Ovary (tissue), 9 donors: ENCODE results near the gene SLAMF9. TPM values are rescaled to one million over a fixed set of nuclear protein-coding genes. Genes with fewer than 3 reads are reported as not detected.

Source experiments
- DNase-seq, 5 donors: peaks; one replicate each; pipeline ENCODE4 v3.0.0-alpha.2; 2019 to 2020
- H3K27ac ChIP-seq, 2 donors: fragments of 200-600 bp; one replicate each; pipeline versions ENCODE4 v1.5.1 to v1.8.0; 2019 to 2022
- H3K27me3 ChIP-seq: fragments of 200-600 bp; one replicate; pipeline ENCODE4 v1.8.0; 2022
- H3K36me3 ChIP-seq: fragments of 200-600 bp; sonication (generic); one replicate; pipeline ENCODE4 v1.5.1; 2019
- H3K4me1 ChIP-seq: one replicate; pipeline ENCODE4 v1.8.1; 2013; ENCODE audit warnings: mild to moderate bottlenecking, moderate library complexity; ENCODE audit not compliant: insufficient read depth
- H3K4me3 ChIP-seq: fragments of 200-600 bp; sonication (generic); one replicate; pipeline ENCODE4 v1.5.1; 2017
- H3K9me3 ChIP-seq, 2 donors: fragments of 200-600 bp in 1 of 2; sonication (generic) in 1 of 2; one replicate each; pipeline versions ENCODE4 v1.5.1 to v1.8.1; 2013 to 2019; ENCODE audit warnings: mild to moderate bottlenecking in 1 of 2, moderate library complexity in 1 of 2
- EP300 ChIP-seq: sonication (generic); formaldehyde crosslinking; IDR thresholded peaks from one replicate; pipeline ENCODE4 v1.6.1; 2017; ENCODE audit warnings: antibody characterized with exemption
- POLR2A ChIP-seq: fragments of 450-650 bp; IDR thresholded peaks from one replicate; pipeline ENCODE4 v1.6.1; 2017; ENCODE audit warnings: antibody characterized with exemption, mild to moderate bottlenecking, moderate library complexity
- WGBS, 3 donors: extraction: QIAGEN DNeasy Blood & Tissue Kit in 1 of 3; methylation state at CpG; one replicate each; pipeline versions ENCODE4 v1.1.5 to v1.1.7; 2013 to 2017; 5-methylcytosine and 5-hydroxymethylcytosine counted together
- intact Hi-C, 4 donors: fragments of 100-400 bp; cut with DNase I; formaldehyde crosslinking; loops; one replicate each; pipeline versions ENCODE4 v1.11.0 to v1.15.1; 2022 to 2023
- polyA plus RNA-seq, 2 donors: library from polyadenylated mRNA; stranded (reverse); fragments of 200-250 nt in 1 of 2; fragments of 350-450 nt in 1 of 2; fragmentation: Illumina TruSeq in 1 of 2; extraction: RNeasy Lipid Tissue Mini Kit (QIAGEN cat#74804) in 1 of 2; gene quantifications; one replicate each; pipeline ENCODE4 v1.2.3, GENCODE V29; 2013 to 2014
- total RNA-seq, 7 donors: library from RNA; depleted of rRNA in 2 of 7; stranded (reverse); fragments of >200 nt in 2 of 7; fragmentation: NEBNext Ultra II Directional in 3 of 7; extraction: Animal tissue kit (Norgen Biotek cat#: 25700) in 3 of 7; gene quantifications; one replicate each; pipeline versions ENCODE4 v1.1.0 to v1.2.4, GENCODE V29; 2016 to 2023
- TF ChIP-seq, protein P1 (sequence below), 3 donors: fragments of 450-650 bp in 2 of 3; fragments of 200-600 bp in 1 of 3; IDR thresholded peaks; one replicate each; pipeline versions ENCODE4 v1.5.1 to v1.8.0; 2016 to 2022; ENCODE audit warnings: antibody characterized with exemption in 3 of 3, mild to moderate bottlenecking in 1 of 3
- donor health status: DM: no; HTN: no; CAD: no; lungs with moderate emphysema.
- donor health status: DM: no; HTN: no; CAD: no.
- donor health status: Bipolar disorder and iron deficiency.
- donor health status: DM: yes; HTN: yes; CAD: no.
- donor health status: DM: no; HTN: no; CAD: no.
- donor health status: DM: yes; HTN: yes; CAD: no.

Gene SLAMF9
- total and polyA plus RNA-seq, 9 donors: not detected

DNA sequence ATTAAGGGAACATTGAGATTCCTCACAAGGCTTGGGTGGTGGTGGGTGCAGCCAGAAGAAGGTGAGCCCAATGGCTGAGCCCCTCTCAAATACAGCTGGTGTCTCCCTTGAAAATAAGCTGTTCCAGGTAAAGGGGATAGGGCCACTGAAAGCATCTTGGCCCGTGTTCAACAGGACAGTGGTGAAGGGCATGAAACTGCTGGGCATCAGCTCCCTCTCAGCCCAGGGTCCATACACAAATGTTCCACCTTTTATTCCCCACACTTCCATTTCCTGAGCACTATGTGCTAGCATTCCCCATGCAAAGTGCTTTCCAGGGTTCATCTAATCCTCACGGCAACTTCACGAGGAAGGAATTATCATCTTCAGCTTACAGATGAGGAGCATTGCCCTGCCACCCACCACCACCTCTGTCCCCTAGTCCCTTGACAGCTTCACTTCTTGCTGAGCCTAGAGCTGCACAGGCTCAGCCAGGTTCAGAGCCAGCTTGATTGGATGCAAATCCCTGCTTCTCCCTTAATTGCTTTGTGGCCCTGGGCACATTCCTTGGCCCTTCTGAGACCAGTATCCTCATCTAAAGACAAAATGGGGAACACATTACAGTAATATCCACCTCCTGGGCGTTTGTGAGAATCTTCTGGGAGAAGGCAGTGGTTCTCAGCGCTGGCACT, 38.3 kb downstream of the SLAMF9 start:
- WGBS, 3 donors: 40 to 50% (median 49%) methylated on average over 5 of the region's 5 CpGs

DNA sequence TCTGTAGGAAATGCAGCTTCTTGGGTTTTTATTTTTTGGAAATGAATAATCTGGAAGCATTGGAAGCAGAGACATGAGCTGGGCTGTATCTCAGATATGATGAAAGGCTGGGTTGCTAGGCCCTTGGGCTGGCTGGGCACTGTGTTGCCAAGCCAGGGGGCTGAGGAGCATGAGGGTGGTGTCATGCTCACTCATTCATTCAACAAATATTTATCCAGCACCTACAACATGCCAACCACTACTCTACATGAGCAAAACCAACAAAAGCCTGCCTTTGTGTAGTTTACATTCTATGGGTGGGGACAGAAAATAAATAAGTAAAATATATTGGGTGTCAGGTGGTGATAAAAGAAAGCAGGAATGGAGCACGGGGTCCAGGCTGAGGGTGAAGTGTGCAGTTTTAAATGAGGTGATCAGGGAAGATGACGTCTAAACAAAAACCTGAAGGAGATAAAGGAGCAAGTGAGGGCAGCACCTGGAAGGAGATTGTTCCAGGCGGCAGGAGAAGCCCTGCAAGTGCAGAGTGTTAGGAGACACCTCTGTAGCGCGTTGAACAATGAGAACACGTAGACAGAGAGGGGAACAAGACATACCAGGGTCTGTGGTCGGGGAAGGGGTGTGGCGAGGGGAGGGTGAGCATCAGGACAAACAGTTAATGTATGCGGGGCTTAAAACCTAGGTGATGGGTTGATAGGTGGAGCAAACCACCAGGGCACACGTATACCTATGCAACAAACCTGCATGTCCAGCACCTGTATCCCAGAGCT, 39.6 kb downstream of the SLAMF9 start:
- Histone ChIP-seq H3K4me1 (peaks cover 4% of the 10 kb centered on the region), H3K4me3 (no peak overlapping the region), H3K27me3 (no peaks in the 10 kb centered on the region), H3K9me3 (no peaks in the 10 kb centered on the region), H3K36me3 (no peaks in the 10 kb centered on the region), H3K27ac (no peak overlapping the region)
- no peak for DNase-seq
- intact Hi-C loops: no loop called here
- TF ChIP-seq, protein P1, sequence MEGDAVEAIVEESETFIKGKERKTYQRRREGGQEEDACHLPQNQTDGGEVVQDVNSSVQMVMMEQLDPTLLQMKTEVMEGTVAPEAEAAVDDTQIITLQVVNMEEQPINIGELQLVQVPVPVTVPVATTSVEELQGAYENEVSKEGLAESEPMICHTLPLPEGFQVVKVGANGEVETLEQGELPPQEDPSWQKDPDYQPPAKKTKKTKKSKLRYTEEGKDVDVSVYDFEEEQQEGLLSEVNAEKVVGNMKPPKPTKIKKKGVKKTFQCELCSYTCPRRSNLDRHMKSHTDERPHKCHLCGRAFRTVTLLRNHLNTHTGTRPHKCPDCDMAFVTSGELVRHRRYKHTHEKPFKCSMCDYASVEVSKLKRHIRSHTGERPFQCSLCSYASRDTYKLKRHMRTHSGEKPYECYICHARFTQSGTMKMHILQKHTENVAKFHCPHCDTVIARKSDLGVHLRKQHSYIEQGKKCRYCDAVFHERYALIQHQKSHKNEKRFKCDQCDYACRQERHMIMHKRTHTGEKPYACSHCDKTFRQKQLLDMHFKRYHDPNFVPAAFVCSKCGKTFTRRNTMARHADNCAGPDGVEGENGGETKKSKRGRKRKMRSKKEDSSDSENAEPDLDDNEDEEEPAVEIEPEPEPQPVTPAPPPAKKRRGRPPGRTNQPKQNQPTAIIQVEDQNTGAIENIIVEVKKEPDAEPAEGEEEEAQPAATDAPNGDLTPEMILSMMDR (IDR thresholded peaks at IDR 0.05): no peak
- TF ChIP-seq POLR2A: no peak
- no peak for TF ChIP-seq EP300
- WGBS, 3 donors: 87 to 90% (median 89%) methylated on average over 10 of the region's 10 CpGs

More for the DNA sequence above, 38.3 kb downstream of the SLAMF9 start:
- peak overlapping the region in 1 of 2 donors; percentile 33 for H3K27ac ChIP-seq
- H3K4me3 ChIP-seq: no peak overlapping the region
- DNase-seq: no peak
- peaks cover 2% of the 10 kb centered on the region for H3K4me1 ChIP-seq
- no peaks in the 10 kb centered on the region for H3K36me3 ChIP-seq
- intact Hi-C loops: no loop called here
- no peaks in the 10 kb centered on the region for H3K27me3 ChIP-seq
- no peaks in the 10 kb centered on the region for H3K9me3 ChIP-seq
- no peak for TF ChIP-seq POLR2A
- TF ChIP-seq, protein P1 (IDR thresholded peaks at IDR 0.05): no peak
- no peak for TF ChIP-seq EP300

GRCh38 chr1:159913451-159914192, 40.4 kb downstream of the SLAMF9 start:
- 80 to 82% (median 80%) methylated on average over 5 of the region's 5 CpGs for WGBS, 3 donors
- no peaks in the 10 kb centered on the region for H3K36me3 ChIP-seq
- no peak overlapping the region for H3K4me3 ChIP-seq
- no peak for DNase-seq
- no peaks in the 10 kb centered on the region for H3K27me3 ChIP-seq
- H3K27ac ChIP-seq: no peak overlapping the region
- intact Hi-C loops: no loop called here
- no peaks in the 10 kb centered on the region for H3K9me3 ChIP-seq
- H3K4me1 ChIP-seq: peaks cover 4% of the 10 kb centered on the region
- TF ChIP-seq POLR2A (no peak), EP300 (no peak)
- TF ChIP-seq, protein P1 (IDR thresholded peaks at IDR 0.05): no peak

DNA sequence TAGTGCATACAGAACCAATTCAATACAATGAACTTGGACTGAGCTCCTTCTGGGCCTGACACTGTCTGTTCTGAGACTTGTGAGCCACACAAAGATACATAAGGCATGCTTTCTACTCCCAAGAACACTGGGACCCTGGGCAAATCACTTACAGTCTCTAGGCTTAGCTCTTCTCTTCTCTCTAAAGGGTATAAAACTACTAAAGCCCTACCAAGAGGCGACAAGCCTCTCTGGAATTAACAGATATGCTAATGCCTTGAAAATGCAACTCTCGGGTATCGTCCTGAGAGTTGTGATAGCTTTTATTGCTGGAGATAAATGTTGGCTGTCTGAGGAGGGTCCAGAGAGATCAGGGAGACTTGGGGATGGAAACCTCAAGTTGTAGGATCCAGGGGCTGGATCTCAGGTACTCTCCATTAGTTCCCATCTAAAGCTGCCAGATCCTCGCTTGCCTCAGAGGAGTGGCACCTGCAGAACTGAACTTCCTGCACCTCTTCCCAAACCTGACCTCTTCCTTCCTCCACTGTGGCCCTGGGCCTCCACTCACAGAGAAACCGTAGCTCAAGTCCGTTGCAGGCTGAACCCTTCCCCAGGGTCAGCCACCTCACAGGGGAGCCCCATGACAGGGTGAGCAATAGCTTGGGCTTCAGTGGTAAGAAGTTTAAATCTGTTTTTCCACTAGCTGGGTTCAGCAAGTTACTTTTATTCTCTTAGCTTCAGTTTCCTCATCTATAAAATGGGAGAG, 42.5 kb downstream of the SLAMF9 start:
- no peak for DNase-seq
- TF ChIP-seq EP300 (no peak), POLR2A (no peak)
- TF ChIP-seq, protein P1 (IDR thresholded peaks at IDR 0.05): no peak
- H3K27ac ChIP-seq: no peak overlapping the region
- no peaks in the 10 kb centered on the region for H3K27me3 ChIP-seq
- H3K4me1 ChIP-seq: peaks cover 4% of the 10 kb centered on the region
- no peaks in the 10 kb centered on the region for H3K36me3 ChIP-seq
- no peak overlapping the region for H3K4me3 ChIP-seq
- intact Hi-C loops: no loop called here
- no peaks in the 10 kb centered on the region for H3K9me3 ChIP-seq
- WGBS, 3 donors: 80 to 93% (median 85%) methylated on average over 6 of the region's 6 CpGs
